Mesenchymal stem cell (in vitro differentiated cells and primary cell): ENCODE measurements around the gene C16orf78.

Experiments used
- DNase-seq: peaks from one replicate; pipeline ENCODE4 v3.0.0-alpha.2; 2013
- H2AFZ ChIP-seq: one replicate; pipeline ENCODE4 v1.6.1; 2013; ENCODE audit warnings: low read depth, mild to moderate bottlenecking, control low read depth, inconsistent platforms, low read length, moderate library complexity
- H2AK5ac ChIP-seq: 2 replicates; pipeline ENCODE4 v1.6.1; 2013; ENCODE audit warnings: low read length, moderate library complexity, mild to moderate bottlenecking, inconsistent platforms; ENCODE audit not compliant: severe bottlenecking
- H2BK120ac ChIP-seq: one replicate; pipeline ENCODE4 v1.6.1; 2013; ENCODE audit warnings: low read depth, mild to moderate bottlenecking, inconsistent platforms, low read length, moderate library complexity
- H2BK12ac ChIP-seq, 2 experiments: one replicate each; pipeline ENCODE4 v1.6.1; 2013; ENCODE audit warnings: inconsistent platforms in 2 of 2, low read length in 2 of 2, mild to moderate bottlenecking in 2 of 2, moderate library complexity in 2 of 2, control low read depth in 1 of 2
- H2BK15ac ChIP-seq: one replicate; pipeline ENCODE4 v1.6.1; 2013; ENCODE audit warnings: mild to moderate bottlenecking, low read depth, inconsistent platforms; ENCODE audit not compliant: poor library complexity, severe bottlenecking
- H2BK5ac ChIP-seq: 2 replicates; pipeline ENCODE4 v1.6.1; 2013; ENCODE audit warnings: low read depth, mild to moderate bottlenecking, low read length, control low read depth, inconsistent platforms; ENCODE audit not compliant: poor library complexity, severe bottlenecking
- H3K14ac ChIP-seq, 2 experiments: one replicate each; pipeline ENCODE4 v1.6.1; 2013; ENCODE audit warnings: inconsistent platforms in 2 of 2, low read length in 2 of 2, control low read depth in 1 of 2, mild to moderate bottlenecking in 1 of 2, moderate library complexity in 1 of 2
- H3K18ac ChIP-seq, 2 experiments: one replicate each; pipeline ENCODE4 v1.6.1; 2013; ENCODE audit warnings: inconsistent platforms in 2 of 2, low read length in 2 of 2, control low read depth in 1 of 2, low read depth in 1 of 2, mild to moderate bottlenecking in 1 of 2
- H3K23ac ChIP-seq, 2 experiments: one replicate each; pipeline ENCODE4 v1.6.1; 2013; ENCODE audit warnings: inconsistent platforms in 2 of 2, low read length in 2 of 2, mild to moderate bottlenecking in 2 of 2, moderate library complexity in 2 of 2, control low read depth in 1 of 2
- H3K27ac ChIP-seq: 2 replicates; pipeline ENCODE4 v1.5.1; 2013; ENCODE audit warnings: mild to moderate bottlenecking, moderate library complexity, low read length, control low read depth, inconsistent platforms; ENCODE audit not compliant: poor library complexity, severe bottlenecking
- H3K27me3 ChIP-seq, 2 experiments: 2 replicates each; pipeline versions ENCODE4 v1.6.1 to v1.7.0; 2013; ENCODE audit warnings: low read length in 2 of 2, mild to moderate bottlenecking in 2 of 2, moderate library complexity in 2 of 2, control low read depth in 1 of 2, inconsistent platforms in 1 of 2; ENCODE audit not compliant: control insufficient read depth in 1 of 2, insufficient read depth in 1 of 2
- H3K36me3 ChIP-seq, 2 experiments: 2 replicates each; pipeline versions ENCODE4 v1.6.1 to v1.7.0; 2013; ENCODE audit warnings: low read length in 2 of 2, control low read depth in 1 of 2, inconsistent platforms in 1 of 2, low read depth in 1 of 2, mild to moderate bottlenecking in 1 of 2; ENCODE audit not compliant: insufficient read depth in 2 of 2, control insufficient read depth in 1 of 2
- H3K4ac ChIP-seq, 2 experiments: one replicate each; pipeline ENCODE4 v1.6.1; 2013; ENCODE audit warnings: inconsistent platforms in 2 of 2, low read length in 2 of 2, mild to moderate bottlenecking in 2 of 2, moderate library complexity in 2 of 2, control low read depth in 1 of 2, low read depth in 1 of 2
- H3K4me1 ChIP-seq: 2 replicates; pipeline ENCODE4 v1.6.1; 2013; ENCODE audit warnings: low read depth, low read length, control low read depth; ENCODE audit not compliant: control insufficient read depth, insufficient read depth
- H3K4me2 ChIP-seq: 2 replicates; pipeline ENCODE4 v1.6.1; 2013; ENCODE audit warnings: low read length, mild to moderate bottlenecking, inconsistent platforms; ENCODE audit not compliant: poor library complexity, severe bottlenecking
- H3K4me3 ChIP-seq, 2 experiments: 2 replicates each; pipeline versions ENCODE4 v1.5.1 to v1.7.0; 2013; ENCODE audit warnings: low read length in 2 of 2, mild to moderate bottlenecking in 2 of 2, control low read depth in 1 of 2, low read depth in 1 of 2; ENCODE audit not compliant: insufficient read depth in 1 of 2
- H3K79me1 ChIP-seq: replicated peaks from 2 replicates; pipeline ENCODE4 v1.6.1; 2013; ENCODE audit warnings: mild to moderate bottlenecking, control low read depth, low read length, inconsistent platforms; ENCODE audit not compliant: poor library complexity, severe bottlenecking
- H3K9ac ChIP-seq: 2 replicates; pipeline ENCODE4 v1.7.0; 2013; ENCODE audit warnings: mild to moderate bottlenecking, low read length, moderate library complexity
- H3K9me3 ChIP-seq: 2 replicates; pipeline ENCODE4 v1.7.0; 2013; ENCODE audit warnings: mild to moderate bottlenecking, low read length; ENCODE audit not compliant: control insufficient read depth
- H4K8ac ChIP-seq: one replicate; pipeline ENCODE4 v1.6.1; 2013; ENCODE audit warnings: inconsistent platforms, mild to moderate bottlenecking, low read length, moderate library complexity
- H4K91ac ChIP-seq: one replicate; pipeline ENCODE4 v1.6.1; 2013; ENCODE audit warnings: mild to moderate bottlenecking, low read length, inconsistent platforms
- WGBS: methylation state at CpG from one replicate; pipeline ENCODE4 v1.1.7; 2013; ENCODE audit warnings: mixed read lengths; 5-methylcytosine and 5-hydroxymethylcytosine counted together

C16orf78 gene

DNA sequence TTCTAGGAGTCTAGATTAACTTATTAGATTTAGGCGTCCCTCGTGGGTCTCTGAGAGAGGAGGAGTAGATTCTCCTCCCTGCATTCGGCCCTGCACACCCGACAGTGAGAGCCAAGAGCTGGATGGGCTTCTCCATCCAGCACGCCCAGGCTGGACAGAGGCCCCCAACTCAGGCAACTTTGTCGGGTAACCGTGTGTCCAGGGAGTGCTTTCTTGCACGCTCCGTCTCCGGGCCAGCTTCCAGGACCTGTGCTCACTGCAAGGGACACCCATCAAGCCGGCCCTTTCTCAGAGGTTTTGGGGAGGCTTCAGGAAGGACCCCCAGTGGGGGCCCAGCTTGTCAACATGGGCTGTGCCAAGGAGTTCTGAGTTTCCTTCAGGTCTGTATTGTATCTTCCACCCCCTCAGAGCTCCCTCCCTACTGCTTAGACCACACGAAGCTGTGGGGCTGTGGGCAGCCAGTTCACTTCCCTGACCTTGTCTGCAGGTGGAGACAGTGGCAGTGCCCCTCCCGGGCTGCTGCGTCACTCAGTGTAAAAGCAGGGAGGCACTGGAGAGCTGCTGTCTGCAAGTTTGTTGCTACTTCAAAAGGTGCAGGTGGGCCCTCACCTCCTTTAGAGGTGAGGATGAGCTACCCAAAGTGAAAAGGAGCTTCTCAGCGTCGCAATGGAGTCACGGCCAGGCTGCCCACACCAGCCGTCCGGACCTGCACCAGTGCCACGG lies 24.0 kb upstream of the C16orf78 start:
- Histone ChIP-seq H3K4me1 (no peaks in the 10 kb centered on the region), H3K23ac (no peak overlapping the region), H2AFZ (no peak overlapping the region), H3K14ac (no peak overlapping the region), H3K9ac (no peak overlapping the region), H4K8ac (no peak overlapping the region), H2AK5ac (no peak overlapping the region), H3K18ac (no peak overlapping the region), H2BK12ac (no peak overlapping the region), H2BK5ac (no peak overlapping the region), H2BK15ac (no peak overlapping the region), H3K27ac (no peak overlapping the region), H3K27me3 (peaks cover 0 to 47% of the 10 kb centered on the region in 2 experiments), H3K4me3 (no peak overlapping the region), H3K4me2 (no peak overlapping the region), H3K79me1 (no peaks in the 10 kb centered on the region), H3K36me3 (no peaks in the 10 kb centered on the region), H4K91ac (no peak overlapping the region), H3K4ac (no peak overlapping the region), H3K9me3 (no peaks in the 10 kb centered on the region), H2BK120ac (no peak overlapping the region)
- WGBS, result 82% methylated on average over 19 of the region's 20 CpGs
- no peak for DNase-seq

- H2AK5ac ChIP-seq, result no peak overlapping the region
- no peak overlapping the region for H3K4me3 ChIP-seq
- H4K91ac ChIP-seq, result no peak overlapping the region
- no peak overlapping the region for H2BK5ac ChIP-seq
- H3K79me1 ChIP-seq, result no peaks in the 10 kb centered on the region
- no peak overlapping the region for H2BK15ac ChIP-seq
- H3K9ac ChIP-seq, result no peak overlapping the region
- H4K8ac ChIP-seq, result no peak overlapping the region
- no peak overlapping the region for H3K14ac ChIP-seq
- H3K23ac ChIP-seq, result no peak overlapping the region
- no peak overlapping the region for H3K4me2 ChIP-seq
- H3K27me3 ChIP-seq, result peaks cover 0 to 48% of the 10 kb centered on the region in 2 experiments
- no peak overlapping the region for H2AFZ ChIP-seq
- peak; percentile 47 for DNase-seq
- no peak overlapping the region for H3K27ac ChIP-seq
- H3K4me1 ChIP-seq, result no peaks in the 10 kb centered on the region
- no peak overlapping the region for H2BK120ac ChIP-seq
- WGBS, result 41% methylated on average over 25 of the region's 25 CpGs
- no peak overlapping the region for H3K18ac ChIP-seq
- no peak overlapping the region for H3K4ac ChIP-seq
- H3K9me3 ChIP-seq, result no peaks in the 10 kb centered on the region
- H2BK12ac ChIP-seq, result no peak overlapping the region
- H3K36me3 ChIP-seq, result no peaks in the 10 kb centered on the region
These were observed 23.1 kb upstream of the C16orf78 start for GRCh38 chr16:49350265-49351095.

DNA sequence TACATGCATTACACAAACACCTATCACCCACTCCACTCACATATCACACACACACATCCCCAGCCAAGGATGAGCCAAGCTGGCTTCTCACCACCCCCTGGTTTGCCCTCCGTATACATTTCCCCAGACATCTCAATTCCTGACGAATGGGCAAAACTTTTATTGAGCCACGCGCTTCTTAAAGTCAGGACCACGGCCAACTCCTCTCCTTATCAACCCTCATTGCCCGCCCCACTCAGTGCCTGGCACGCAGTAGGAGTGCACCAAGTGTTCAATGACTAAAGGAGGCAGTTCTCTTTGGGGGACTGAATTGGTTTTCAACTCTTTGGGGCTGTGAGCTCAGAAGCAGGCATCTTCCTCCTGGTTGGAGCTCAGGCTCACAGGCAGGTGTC lies 22.5 kb upstream of the C16orf78 start:
- no peaks in the 10 kb centered on the region for H3K36me3 ChIP-seq
- H3K14ac ChIP-seq, result no peak overlapping the region
- H2BK15ac ChIP-seq, result no peak overlapping the region
- H3K18ac ChIP-seq, result no peak overlapping the region
- no peak overlapping the region for H2AK5ac ChIP-seq
- no peak overlapping the region for H3K9ac ChIP-seq
- no peak overlapping the region for H3K4me2 ChIP-seq
- H3K4ac ChIP-seq, result no peak overlapping the region
- H4K91ac ChIP-seq, result no peak overlapping the region
- H3K4me1 ChIP-seq, result no peaks in the 10 kb centered on the region
- no peak overlapping the region for H3K4me3 ChIP-seq
- DNase-seq, result no peak
- peaks cover 0 to 50% of the 10 kb centered on the region in 2 experiments for H3K27me3 ChIP-seq
- no peaks in the 10 kb centered on the region for H3K79me1 ChIP-seq
- no peak overlapping the region for H2AFZ ChIP-seq
- 28% methylated on average over 7 of the region's 7 CpGs for WGBS
- H2BK5ac ChIP-seq, result no peak overlapping the region
- no peak overlapping the region for H4K8ac ChIP-seq
- H3K23ac ChIP-seq, result no peak overlapping the region
- no peak overlapping the region for H2BK12ac ChIP-seq
- no peaks in the 10 kb centered on the region for H3K9me3 ChIP-seq
- no peak overlapping the region for H2BK120ac ChIP-seq
- no peak overlapping the region for H3K27ac ChIP-seq

DNA sequence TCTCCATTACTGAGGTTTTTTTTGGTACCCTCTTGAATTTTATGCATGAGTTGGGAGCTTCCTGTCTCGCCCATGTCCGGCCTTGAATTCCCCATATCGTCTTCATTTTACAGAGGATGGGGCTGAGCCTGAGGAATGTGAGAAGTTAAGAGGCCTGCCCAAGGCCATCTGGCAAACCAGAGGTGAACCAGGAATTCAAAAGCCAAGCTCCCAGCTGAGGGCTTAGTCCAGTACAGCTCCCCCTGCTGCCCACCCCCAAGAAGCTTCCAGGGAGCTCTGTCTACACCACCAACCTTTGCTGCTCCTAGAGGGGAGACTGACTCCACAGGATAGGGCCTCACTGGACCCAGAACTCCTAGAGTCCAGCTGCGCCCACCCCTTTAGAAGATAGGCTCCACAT lies 20.7 kb upstream of the C16orf78 start:
- no peak overlapping the region for H3K4ac ChIP-seq
- no peak overlapping the region for H2BK120ac ChIP-seq
- H2AFZ ChIP-seq, result no peak overlapping the region
- H2AK5ac ChIP-seq, result no peak overlapping the region
- no peak overlapping the region for H3K27ac ChIP-seq
- 38% methylated on average over 4 of the region's 4 CpGs for WGBS
- peak; percentile 6 for DNase-seq
- H3K27me3 ChIP-seq, result peaks cover 13 to 44% of the 10 kb centered on the region in 2 experiments
- H2BK5ac ChIP-seq, result no peak overlapping the region
- H2BK12ac ChIP-seq, result no peak overlapping the region
- no peak overlapping the region for H3K23ac ChIP-seq
- no peaks in the 10 kb centered on the region for H3K79me1 ChIP-seq
- no peak overlapping the region for H3K18ac ChIP-seq
- H3K9me3 ChIP-seq, result no peaks in the 10 kb centered on the region
- H2BK15ac ChIP-seq, result no peak overlapping the region
- H4K8ac ChIP-seq, result no peak overlapping the region
- no peaks in the 10 kb centered on the region for H3K4me1 ChIP-seq
- no peak overlapping the region for H3K4me3 ChIP-seq
- no peak overlapping the region for H3K4me2 ChIP-seq
- no peaks in the 10 kb centered on the region for H3K36me3 ChIP-seq
- no peak overlapping the region for H3K14ac ChIP-seq
- no peak overlapping the region for H4K91ac ChIP-seq
- H3K9ac ChIP-seq, result no peak overlapping the region
